Measurements from ENCODE around the gene KLHDC4.

Gene KLHDC4

DNA sequence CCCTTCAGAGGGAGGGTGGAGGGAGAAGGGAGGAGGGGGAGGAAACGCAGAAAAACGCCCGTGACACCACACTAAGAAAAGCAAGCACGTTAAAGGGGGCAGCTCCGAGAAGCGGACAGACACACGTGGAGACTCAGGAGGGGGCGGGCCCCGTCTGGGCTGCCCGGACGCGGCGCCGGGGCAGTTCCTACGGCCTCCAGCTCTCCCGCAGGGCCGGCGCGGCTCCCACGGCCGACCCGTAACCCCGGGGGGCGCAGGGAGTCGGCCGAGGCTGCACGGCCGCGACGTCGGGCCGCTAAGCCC is 362 bp downstream of the KLHDC4 start:
- FAIRE-seq (no peak), DNase-seq (ENCODE audit: insufficient read length, low spot score) (no peak)
- TF ChIP-seq, protein P1, sequence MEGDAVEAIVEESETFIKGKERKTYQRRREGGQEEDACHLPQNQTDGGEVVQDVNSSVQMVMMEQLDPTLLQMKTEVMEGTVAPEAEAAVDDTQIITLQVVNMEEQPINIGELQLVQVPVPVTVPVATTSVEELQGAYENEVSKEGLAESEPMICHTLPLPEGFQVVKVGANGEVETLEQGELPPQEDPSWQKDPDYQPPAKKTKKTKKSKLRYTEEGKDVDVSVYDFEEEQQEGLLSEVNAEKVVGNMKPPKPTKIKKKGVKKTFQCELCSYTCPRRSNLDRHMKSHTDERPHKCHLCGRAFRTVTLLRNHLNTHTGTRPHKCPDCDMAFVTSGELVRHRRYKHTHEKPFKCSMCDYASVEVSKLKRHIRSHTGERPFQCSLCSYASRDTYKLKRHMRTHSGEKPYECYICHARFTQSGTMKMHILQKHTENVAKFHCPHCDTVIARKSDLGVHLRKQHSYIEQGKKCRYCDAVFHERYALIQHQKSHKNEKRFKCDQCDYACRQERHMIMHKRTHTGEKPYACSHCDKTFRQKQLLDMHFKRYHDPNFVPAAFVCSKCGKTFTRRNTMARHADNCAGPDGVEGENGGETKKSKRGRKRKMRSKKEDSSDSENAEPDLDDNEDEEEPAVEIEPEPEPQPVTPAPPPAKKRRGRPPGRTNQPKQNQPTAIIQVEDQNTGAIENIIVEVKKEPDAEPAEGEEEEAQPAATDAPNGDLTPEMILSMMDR (IDR thresholded peaks at IDR 0.05; ENCODE audit: insufficient read depth, missing control alignments), result no peak

DNA sequence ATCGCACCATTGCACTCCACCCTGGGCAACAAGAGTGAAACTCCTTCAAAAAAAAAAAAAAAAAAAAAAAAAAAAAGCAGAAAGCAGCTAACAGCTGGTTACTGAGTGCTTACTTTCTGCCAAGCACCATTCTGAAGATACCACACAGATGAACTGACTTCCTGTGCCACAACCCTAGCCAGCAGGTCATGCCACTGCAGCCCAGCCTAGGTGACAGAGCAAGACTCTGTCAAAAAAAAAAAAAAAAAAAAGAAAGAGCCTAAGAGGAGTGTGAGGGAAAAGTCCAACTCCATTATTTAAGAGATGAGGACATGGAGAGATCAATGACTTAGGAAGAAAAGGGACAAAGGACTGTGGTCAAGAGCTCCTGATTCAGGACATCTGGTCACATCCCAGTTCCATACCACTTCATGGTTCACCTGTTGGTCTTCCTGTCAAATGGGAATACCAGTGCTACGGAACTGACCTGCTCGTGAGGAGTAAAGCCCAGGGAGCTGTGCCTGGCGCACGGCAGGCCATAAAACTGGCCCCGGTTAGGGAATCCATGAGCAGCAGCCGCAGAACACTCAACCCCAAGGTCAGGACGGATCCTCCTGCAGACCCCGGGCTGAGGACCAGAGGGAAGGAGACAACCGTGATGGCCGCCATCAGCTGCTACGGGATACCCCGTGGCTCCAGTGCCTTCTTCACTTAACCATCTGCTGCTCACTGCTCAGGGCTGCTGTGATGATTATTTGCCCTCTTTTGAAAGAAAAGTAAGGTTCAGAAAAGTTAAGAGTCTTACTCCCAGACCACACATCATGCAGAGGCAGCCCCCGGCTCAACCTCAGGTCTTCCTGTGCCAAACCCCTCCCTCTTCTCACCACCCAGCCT is 950 bp downstream of the KLHDC4 start:
- TF ChIP-seq, protein P1 (IDR thresholded peaks at IDR 0.05; ENCODE audit: insufficient read depth, missing control alignments), result no peak
- DNase-seq (ENCODE audit: insufficient read length, low spot score), result no peak
- FAIRE-seq, result no peak

DNA sequence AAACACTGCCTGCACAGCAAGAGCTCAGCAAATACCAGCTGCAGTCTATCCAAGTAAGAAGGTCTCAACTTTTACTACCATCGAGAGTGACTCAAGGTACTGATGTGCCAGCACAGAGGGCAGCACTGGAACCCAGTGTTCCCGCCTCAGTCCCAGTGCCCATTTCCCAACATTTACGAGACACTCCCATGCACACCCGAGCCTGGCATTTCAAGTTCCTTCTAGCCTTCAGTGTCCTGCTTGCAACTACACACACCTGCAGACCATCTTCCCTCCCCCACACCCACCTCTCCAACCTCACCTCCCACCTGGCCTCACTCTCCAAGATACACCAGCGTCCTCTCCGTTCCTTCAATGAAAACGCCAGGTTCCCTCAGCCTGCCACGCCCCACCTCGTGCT is 3.2 kb downstream of the KLHDC4 start:
- no peak for DNase-seq (ENCODE audit: insufficient read length, low spot score)
- no peak for FAIRE-seq
- TF ChIP-seq, protein P1 (IDR thresholded peaks at IDR 0.05; ENCODE audit: insufficient read depth, missing control alignments), result no peak

DNA sequence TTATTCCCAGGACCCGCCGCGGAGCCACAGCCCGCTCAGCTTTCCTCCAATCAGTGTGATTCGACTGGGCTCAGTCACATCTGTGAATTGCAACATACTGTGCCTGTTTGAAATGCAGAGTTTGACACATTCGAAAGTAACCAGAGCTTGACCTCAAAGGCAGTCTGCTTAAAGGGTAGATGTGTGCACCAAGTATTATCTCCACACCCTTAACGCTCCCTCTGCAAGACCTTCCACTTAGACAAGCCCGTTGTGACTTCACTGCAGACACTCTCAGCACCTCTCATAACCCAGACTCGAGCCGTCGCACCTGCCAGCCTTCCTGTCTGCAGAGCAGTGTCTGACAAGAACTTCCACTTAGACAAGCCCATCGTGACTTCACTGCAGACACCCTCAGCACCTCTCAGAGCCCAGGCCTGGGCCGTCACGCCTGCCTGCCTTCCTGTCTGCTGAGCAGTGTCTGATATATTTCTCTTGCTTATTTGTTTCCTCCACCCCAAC is 3.7 kb downstream of the KLHDC4 start:
- TF ChIP-seq, protein P1 (IDR thresholded peaks at IDR 0.05; ENCODE audit: insufficient read depth, missing control alignments), result no peak
- no peak for DNase-seq (ENCODE audit: insufficient read length, low spot score)
- no peak for FAIRE-seq

DNA sequence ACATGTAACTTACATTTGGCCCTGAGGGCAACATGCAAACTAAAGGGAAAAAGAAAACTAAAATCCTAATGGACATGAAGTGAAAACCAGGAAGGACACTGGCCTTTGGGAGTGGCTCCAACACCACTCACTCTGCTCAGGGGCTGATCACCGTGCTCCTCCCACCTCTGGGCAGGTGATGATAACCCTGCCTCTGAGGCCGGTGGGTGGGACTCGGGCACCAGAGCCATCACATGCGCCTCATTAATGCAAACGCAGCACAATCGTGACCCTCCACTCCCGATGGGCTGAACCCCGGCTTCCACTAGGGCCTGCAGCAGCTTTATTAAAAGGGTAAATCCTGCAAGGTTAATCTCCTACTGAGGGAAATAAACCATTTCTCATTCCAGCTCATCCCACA is 4.7 kb downstream of the KLHDC4 start:
- FAIRE-seq (no peak), DNase-seq (ENCODE audit: insufficient read length, low spot score) (no peak)
- TF ChIP-seq, protein P1 (IDR thresholded peaks at IDR 0.05; ENCODE audit: insufficient read depth, missing control alignments), result no peak

DNA sequence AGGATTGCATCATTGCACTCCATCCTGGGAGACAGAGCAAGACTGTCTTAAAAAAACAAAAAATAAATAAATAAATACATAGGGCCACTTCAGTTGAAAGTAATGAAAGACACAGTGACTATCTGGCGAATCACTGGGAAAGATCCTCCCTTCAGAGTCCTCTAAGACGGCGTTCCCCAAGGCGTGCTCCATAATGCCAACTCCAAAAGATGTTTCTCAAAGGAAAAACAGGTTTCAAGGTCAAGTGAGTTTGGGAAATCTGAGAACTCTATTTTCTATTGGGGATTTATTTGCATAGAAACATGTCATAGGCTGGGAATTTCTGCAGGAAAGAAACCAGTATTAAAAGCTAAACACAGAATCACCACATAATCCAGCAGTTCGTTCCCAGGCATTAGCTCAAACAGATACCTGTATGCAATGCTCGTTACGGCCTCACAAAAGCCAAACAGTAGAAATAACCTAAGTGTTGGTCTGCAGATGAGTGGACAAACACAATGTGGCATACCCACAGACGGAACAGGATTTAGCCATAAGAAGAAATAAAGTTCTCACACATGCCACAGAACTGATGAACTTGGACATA is 7.9 kb downstream of the KLHDC4 start:
- DNase-seq (ENCODE audit: insufficient read length, low spot score) (no peak), FAIRE-seq (no peak)
- TF ChIP-seq, protein P1 (IDR thresholded peaks at IDR 0.05; ENCODE audit: insufficient read depth, missing control alignments), result no peak

DNA sequence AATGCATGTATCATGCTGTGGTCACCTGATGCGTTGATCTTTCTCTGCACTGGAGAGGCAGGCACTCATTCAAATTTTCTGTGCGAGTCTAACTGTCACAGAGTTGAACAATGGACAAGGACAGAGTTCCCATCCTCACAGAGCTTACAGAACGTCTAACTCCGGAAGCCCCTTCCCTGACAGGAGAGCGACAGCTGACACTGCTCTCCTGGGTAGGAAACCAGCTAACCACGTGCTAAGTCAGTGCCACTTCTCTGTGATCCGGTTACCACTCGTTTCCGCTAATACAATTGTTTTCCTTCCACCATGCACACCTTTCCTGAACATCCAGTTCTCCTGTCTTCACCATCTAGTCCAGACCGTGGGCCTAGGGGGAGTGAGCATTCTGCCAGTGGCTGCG is 11.3 kb downstream of the KLHDC4 start:
- FAIRE-seq (no peak), DNase-seq (ENCODE audit: insufficient read length, low spot score) (no peak)
- TF ChIP-seq, protein P1 (IDR thresholded peaks at IDR 0.05; ENCODE audit: insufficient read depth, missing control alignments), result no peak

Data from D721Med (cell line).